Brain pericyte (primary cell): ENCODE data around the gene ZEB2.

Experiments used
- DNase-seq: peaks from one replicate; pipeline ENCODE4 v3.0.0-alpha.2; 2012; ENCODE audit warnings: low read depth, low spot score

Gene ZEB2

DNA sequence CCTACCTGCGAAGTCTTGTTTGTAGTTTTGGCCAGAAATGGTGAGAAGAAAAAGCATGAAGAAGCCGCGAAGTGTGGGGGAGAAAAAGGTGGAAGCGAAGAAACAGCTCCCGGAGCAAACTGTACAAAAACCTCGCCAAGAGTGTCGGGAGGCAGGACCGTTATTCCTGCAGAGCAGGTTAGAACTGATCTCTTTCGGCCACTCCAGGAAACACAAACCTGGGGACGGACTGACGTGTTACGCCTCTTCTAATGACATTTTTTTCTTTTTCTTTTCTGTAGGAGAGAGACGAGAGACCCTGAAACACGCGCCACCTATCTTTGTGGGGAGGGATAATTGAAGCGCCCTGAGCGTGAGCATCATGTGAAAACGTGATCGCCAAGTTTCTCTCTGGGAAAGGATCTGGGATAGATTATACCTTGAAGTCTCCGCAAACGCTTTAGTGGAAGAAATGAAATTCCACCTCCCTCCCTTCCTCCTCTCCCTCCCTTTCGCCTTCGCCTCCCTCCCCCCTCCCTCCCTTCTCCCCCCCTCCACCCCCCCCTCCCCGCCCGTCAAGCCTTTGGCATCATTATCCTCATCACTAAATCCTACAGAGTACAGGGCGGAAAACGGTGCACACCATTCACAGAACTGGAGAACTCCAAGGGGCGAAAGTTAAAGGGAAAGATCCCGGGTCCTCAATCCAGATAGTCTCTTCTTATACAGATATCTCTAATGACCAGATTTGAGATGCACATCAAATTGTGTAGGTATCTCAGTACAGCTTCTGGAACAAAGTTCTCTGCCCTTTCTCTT is at the start of gene ZEB2:
TSS of gene ZEB2 (minus strand) at position 186 of the 798 bp plus-strand sequence. CDS start 2,769 bp downstream, outside the sequence.
- DNase-seq = peak; percentile 89

DNA sequence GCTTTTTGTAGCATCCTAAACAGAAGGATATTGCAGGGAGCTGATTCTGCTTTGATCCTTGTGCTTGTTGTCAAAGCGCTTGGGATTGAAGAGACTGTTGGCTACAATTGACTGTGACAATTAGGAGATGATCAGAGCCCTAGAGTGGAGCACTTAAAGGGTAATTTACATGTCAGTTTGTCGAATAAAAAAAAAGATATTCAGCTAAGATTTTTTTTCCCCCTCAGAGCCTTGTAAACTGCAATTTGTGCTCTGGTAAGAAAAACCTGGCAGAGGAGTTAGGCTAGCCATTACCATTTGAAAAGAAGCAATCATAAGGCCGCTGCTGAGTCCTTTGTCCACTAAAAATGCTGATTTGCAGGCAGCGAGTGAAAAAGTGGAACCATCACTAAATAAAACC is 47.8 kb upstream of the ZEB2 start:
- DNase-seq = no peak

DNA sequence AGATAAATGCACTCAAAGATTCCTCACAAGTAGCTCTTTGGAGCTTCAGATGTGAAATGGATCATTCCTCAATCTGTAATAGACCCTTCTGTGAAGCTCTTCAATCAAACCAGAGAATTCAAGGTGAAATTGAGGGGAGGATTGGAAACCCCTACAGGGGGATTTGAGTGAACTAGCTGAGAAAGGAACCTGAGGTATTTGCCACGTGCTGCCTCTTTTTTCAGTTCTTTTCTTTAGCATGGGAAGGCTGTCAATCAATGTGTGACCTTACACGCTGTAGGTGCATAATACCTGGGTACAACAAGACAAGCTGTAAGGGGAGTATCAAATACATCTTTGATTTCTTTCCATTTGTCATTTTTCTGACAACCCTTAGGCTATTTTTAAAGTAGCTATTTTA is 46.5 kb upstream of the ZEB2 start:
- no peak for DNase-seq

DNA sequence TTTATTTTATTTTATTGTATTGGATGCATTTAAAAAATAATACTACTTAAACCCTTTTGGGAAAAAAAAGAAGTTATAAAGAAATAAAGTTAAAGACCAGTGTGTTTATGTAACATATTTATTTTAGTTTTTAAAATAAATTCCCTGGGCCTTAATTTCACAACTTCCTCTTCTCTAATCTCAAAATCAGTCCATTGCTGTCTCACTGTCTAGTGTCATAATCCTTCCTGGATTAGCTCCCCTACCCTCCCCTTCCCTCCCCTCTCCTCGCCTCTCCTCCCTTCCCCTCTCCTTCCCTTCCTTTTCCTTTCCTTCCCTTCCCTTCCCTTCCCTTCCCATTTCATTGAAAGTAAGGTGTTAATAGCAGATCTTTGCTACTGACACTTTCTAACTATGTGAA is 40.3 kb upstream of the ZEB2 start:
- no peak for DNase-seq

DNA sequence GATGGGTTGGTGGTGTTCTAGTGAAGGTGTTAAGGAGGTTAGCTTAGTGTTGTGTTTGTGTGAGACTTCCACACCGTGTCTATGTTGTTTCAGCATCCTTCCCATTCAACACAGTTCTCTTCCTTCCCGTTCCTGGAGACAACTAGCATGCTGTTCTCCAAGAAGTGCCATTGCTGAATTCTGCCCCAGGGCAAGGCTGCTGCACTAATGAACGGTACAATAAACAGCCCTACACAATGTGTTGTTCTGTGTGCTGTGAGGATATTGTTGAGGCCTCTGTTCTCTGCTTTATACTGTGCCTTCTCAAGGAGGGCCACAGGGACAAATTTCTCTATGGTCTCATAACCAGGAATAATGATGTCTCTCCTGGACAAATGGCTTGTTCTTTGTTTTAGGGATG is 39.8 kb upstream of the ZEB2 start:
- DNase-seq = no peak

DNA sequence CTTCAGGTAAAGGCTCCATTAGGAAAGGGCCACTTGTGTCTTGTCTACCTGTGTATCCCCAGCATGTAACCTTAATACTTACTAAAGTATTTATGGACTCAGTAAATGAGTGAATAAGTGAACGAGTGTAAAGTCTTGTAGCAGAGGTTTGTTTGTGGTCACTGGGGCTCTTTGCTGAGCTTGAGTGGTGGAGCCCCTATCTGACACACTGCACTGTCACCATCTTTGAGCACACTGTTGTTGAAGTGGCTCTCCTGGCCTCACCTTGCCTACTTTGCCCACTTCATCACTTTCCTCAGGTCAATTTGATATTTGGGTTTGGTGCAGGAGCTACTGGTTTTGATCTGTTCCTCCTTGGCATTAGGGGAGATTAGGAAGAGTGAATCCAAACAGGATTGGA is 39.3 kb upstream of the ZEB2 start:
- no peak for DNase-seq

DNA sequence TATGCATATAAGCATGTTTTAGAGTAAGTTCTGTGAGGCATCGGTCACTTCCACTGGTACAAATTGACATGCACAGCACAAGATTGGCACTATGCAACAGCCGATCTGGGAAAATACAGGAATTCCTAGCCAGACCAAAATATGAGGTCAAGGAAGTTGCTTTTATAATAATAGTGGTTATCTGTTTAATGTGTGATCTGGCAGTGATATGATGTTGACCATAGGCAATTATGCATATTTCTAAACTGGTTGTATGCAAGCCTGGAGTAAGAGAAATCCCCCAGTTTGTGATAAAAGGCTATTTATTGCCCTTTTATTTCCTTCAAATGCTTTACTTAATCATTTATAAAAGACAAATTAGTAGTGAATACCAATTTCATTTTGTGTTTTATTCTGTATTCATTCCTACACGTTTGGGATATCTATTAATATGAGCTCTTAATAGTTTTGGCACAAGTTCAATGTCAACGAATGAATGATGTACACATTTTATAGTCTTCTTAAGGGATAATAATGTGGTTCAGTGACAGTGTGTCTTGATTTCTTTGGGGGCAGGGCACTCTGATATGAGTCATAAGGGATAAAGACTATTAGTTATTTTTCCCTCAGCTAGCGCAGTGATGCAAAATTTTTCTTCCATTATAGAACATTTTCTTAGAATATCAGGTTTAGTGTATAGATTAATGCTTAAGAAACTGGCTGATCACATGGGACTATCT is 34.7 kb upstream of the ZEB2 start:
- DNase-seq = no peak

DNA sequence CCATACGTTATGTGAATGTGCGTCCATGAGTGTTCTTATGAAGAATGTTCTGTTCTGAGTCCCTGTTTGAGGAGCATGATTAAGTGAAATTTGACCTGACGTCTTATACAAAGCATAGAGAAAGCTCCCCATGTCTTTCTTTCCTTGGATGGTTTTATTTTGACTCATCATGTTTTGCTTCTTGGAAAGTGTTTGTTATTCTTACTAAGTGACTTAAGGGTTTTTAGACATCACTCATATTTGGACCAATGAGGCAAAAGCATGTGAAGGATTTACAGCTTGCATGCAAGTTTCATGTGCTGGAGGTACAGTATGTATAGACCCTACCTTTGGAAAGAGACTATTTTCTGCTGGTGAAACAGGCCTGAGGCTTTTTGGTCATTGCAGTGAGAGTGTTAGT is 33.5 kb upstream of the ZEB2 start:
- DNase-seq = peak; percentile 82

DNA sequence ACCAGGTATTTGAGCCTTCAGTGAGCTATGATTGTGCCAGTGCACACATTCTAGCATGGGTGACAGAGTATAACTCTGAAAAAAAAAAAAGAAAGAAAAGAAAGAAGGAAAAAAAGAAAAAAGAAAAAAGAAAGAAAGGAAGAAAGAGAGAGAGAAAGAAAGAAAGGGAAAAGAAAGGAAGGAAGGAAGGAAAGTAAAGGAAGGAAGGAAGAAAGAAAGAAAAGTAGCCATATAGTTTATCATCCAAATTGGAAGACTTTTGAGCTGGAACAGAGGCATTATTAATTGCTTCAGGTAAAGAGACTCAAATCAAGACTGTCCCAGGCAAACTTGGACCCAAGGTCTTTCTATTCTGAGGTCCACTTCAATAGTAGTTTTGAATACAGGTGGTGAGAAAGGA is 32.9 kb upstream of the ZEB2 start:
- DNase-seq = no peak

DNA sequence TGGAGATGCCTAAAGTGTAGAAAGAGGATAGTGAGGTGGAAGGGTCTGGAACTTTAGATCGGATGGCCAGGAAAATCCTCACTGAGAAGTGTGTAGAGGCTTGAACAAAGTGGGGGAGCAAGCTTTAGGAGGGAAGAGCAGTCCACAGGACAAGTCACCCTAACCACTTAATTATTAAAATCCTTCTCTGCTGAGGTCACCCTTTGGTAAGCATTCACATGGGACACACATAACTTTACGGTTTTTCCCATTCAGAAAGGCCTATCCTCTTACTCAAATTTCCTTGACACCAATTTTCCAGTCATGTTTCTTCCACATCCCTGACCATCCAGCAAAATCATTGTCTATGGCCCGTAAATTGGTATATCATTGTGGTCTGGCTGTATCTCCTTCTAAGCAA is 31.0 kb upstream of the ZEB2 start:
- no peak for DNase-seq

DNA sequence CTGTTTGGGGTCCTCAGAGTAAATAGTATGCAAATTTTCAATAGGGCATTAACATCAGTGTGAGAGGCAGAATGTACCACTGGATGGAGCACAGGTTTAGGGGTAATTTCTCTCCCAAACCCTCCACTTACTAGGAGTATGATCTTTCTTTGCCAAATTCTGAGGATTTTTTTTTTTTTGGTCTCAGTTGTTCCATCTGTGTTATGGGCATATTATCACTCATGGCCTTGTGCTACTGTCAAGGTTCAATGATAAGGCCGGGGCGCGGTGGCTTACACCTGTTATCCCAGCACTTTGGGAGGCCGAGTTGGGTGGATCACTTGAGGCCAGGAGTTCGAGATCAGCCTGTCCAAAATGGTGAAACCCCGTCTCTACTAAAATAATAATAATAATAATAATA is 30.2 kb upstream of the ZEB2 start:
- DNase-seq = no peak

DNA sequence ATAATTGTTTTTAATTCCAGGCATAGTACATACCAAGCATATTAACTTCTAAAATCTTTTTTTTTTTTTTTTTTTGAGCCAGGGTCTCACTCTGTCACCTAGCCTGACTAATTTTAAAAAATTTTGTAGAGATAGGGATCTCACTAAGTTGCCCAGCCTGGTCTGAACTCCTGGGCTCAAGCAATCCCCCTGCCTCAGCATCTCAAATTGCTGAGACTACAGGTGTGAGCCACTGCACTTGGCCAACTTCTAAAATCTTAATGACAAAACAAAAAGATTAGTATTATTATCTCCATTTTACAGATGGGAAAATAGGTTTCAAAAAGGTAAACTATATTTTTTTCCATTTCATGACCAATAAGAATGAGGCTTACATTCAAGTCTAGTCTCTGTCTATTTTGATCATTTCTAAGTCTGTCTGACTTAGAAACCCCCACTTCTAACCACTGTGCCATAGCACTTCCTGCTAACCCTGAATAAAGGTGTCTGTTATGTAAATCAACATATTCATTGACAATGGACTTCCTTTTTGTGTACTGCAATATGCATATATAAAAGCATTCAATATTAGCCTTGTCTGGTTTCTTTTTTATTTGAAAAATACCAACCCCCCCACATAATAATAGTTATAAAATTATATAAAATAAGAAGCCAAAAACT is 28.7 kb upstream of the ZEB2 start:
- DNase-seq = no peak

DNA sequence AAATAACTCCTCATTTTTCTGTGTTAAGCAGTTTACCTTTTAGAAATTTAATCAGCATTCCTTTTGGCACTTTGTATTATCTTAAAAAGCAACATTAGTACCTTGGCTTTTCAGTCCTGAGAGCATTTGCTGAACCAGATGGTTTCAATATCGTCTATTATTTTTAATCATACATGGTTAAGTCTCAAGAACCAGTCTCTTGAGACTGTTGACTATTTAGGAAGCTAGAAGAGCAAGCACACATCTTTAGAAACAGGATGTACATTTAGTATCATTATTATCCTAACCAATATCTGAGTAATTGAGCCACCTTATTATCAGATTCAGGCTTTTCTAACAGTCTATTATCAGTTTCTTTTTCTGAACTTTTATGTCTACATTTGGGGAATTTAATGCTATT is 28.2 kb upstream of the ZEB2 start:
- no peak for DNase-seq

DNA sequence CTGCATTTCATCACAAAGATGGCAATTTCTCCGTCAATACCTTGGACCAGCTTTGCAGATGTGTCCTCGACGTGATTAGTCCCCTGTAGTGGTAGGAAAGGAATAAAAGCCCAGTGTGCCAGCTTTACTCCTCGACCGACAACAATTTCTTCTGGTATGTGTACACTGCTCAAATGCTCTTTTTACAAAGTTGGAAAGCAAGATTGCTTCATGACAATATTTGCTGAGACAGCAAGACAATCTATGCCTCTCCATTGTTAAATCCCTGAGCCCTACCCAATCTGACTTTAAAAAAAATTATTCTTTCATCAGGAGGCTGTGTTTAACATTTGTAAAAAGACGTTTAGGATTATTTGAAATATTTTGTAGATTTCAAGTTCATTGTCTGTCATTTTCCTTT is 27.6 kb upstream of the ZEB2 start:
- no peak for DNase-seq

DNA sequence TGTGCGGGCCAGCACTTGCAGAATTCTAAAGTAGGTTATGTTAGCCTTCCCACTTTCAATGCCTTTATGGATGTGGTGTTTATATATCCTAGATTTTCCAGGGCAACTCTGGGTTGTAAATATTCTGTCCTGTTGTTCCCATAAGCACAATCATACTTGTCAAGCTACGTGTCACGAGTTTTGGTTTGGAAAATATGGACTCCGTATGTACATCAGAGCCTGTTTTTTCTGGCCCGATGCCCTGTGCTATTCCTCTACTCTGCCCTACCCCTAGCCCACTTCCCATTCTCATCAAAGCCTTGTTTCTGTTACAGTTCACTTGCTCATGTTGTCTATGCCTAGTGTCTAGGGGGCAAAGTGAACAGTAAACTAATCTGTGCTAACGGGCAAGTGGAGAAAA is 27.0 kb upstream of the ZEB2 start:
- DNase-seq = no peak

DNA sequence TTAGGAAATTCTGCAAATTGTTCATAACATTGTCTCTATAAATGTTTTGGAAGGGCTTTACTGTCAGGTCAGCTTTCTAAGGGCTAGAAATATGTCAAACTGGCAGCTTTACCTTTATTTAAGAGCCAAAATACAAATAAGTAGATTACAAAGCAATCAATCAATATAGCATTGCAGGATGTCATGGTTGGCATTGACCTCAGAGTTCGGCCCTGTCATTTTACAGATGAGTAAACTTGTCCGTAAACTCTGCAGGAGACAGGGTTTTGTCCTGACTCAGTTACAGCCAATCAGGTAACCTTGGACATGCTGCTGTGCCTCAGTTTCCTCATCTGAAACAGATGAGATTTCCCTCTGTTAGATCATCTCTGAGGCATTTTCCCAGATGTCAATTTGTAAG is 25.9 kb upstream of the ZEB2 start:
- DNase-seq = no peak

DNA sequence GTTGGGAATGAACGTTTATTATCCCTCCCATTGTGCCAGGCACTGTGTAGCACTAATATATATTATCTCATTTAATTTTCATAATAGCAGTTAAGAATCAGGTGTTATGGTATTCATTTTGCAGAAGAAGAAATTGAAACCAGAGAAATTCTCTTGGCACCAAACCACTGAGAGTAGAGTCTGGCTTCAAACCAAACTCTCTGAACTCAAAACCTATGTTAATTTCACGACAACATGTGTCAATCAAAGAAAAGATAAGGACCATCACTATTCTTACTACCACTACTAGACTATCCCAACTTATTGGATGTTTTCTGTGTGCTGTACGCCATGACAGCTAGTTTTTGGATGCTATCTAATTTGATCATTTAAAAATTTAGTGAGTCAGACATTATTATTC is 24.1 kb upstream of the ZEB2 start:
- DNase-seq = no peak

DNA sequence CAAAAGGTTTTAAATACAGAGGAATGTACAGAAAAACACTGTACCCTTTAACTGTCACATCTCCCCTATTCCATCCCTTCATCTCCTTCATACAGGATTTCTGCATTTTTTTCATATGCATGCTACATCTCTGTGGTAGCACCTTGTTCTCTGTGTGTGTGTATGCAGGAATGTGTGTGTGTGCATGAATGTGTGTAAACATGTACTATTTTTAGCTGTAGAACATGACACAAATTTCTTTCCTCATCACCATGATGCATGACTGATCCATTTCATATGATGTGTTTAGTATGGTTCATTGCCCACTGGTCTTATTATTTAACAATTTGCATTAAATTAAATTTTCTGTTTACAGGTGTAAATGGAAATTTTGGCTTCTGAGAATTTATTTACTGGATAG is 21.5 kb upstream of the ZEB2 start:
- DNase-seq = no peak

DNA sequence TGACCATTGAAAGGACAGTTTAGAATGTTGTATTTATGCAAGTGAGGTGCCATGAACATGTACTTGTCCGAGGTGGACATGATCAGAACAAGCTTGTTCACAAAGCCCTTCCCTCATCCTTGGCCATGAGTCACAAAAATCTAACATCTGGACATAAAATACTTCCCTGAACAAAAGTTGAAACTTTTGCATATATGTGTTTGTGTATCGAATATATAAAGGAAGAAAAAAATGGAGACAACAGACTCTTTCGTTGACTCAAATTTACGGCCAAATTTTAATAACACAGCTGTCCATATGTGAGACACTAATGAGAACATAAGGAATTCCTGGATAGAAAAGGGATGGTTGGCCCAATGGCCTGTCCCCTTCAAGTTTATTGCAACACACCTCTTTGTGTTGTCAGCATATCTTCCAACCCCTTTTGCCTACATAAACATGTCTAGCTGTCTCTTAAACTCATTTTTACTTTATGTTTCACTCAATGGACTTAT is 19.4 kb upstream of the ZEB2 start:
- no peak for DNase-seq

DNA sequence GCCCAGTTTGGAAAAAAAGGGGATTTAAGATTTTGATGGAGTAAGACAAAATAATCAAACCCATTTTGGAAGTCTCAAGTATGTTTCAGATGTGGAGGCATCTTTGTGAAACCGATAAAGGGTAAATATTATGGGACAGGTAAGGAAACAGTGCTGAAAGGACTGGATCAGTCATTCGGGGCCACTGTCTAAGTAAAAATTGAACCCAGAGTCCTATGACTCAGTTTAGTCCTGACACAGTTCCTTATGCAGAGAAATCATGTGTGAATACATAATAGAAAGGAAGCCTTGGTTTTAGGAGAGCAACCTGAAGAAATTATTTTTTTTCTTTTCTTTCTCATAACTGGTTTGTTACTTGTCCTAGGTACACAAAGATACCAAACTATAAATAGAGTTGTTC is 15.4 kb upstream of the ZEB2 start:
- no peak for DNase-seq

DNA sequence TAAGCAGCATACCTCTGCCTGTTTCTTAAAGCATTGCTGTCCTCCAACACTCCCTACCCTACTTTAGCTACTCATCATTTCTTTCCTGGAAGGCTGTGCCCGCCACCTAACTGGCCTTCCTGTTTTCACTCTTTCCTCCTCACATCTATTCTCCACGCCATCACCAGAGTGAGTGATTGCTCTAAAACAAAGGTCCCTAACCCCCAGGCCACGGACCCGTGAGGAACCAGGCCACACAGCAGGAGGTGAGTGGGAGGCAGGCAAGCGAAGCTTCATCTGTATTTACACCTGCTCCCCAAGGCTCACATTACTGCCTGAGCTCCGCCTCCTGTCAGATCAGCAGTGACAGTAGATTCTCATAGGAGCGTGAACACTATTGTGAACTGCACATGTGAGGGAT is 13.3 kb upstream of the ZEB2 start:
- no peak for DNase-seq

DNA sequence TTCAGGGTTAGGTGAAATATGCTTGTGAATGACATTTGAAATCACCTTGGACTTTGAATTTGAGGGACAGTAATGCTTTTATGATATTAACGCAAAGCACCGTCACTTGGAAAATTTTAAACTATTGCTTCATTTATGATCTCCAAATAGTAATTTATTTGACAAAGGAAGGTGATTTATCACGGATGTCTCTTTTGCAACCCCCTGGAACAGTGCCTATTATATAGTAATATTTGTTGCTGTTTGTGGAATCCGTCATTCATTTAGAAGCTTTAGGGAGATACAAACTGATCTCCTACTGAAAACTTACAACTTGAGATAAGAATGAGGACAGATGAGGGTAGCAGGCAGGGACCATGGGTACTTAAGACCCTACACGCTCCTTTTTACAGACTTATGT is 10.7 kb upstream of the ZEB2 start:
- DNase-seq = no peak

DNA sequence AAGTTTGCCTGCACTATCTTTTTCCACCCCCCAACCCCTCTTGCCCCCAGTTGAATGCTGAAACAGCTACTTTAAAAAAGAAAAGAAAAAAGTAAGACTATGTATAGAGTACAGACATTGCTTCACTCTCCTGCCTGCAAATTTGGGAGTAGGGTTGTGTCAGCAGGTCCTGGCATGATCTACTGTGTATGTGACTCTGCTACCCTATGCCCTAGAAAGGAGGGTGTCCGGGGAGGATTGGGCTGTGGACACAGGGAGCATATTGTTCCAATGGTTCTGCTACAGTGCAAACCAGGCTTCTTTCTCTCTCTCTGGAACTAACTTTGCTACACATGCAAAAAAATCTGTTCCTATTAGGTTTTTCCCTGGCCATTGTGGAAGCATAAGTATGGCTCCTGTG is 9.9 kb upstream of the ZEB2 start:
- DNase-seq = no peak
